ENCODE measurements around the gene TNPO3.

TNPO3 gene

GRCh38 chr7:128955981-128956380, 98.9 kb downstream of the TNPO3 start:
- Histone ChIP-seq H3K4me2 (ENCODE audit: low read length) (no peak overlapping the region), H3K27me3 (ENCODE audit: insufficient read depth, low read length) (no peaks in the 10 kb centered on the region), H2BK12ac (ENCODE audit: low read length) (no peak overlapping the region), H3K27ac (ENCODE audit: low read depth, low read length) (no peak overlapping the region), H2AFZ (ENCODE audit: insufficient read depth, low read length, poor library complexity) (no peak overlapping the region), H4K12ac (ENCODE audit: low read depth, low read length) (no peak overlapping the region), H3K4me1 (ENCODE audit: control insufficient read depth in 1 of 2, insufficient read depth in 2 of 2, low read length in 2 of 2) (no peaks in the 10 kb centered on the region), H3K18ac (ENCODE audit: low read length) (no peak overlapping the region), H4K91ac (ENCODE audit: low read depth, low read length) (no peak overlapping the region), H3K36me3 (ENCODE audit: control insufficient read depth in 1 of 2, insufficient read depth in 2 of 2, low read length in 2 of 2) (peaks cover 18 to 36% of the 10 kb centered on the region in 2 experiments), H3K14ac (ENCODE audit: low read length) (no peak overlapping the region), H3K79me2 (ENCODE audit: control insufficient read depth, insufficient read depth, low read length, poor library complexity) (no peaks in the 10 kb centered on the region), H2BK120ac (ENCODE audit: insufficient read depth, low read length, poor library complexity) (no peak overlapping the region), H4K8ac (ENCODE audit: low read depth, low read length) (no peak overlapping the region), H3K9ac (ENCODE audit: low read length) (no peak overlapping the region), H3K23ac (ENCODE audit: low read length) (no peak overlapping the region), H2BK5ac (ENCODE audit: low read depth, low read length, poor library complexity) (no peak overlapping the region), H3K4ac (ENCODE audit: low read depth, low read length) (no peak overlapping the region), H2AK5ac (ENCODE audit: low read length) (no peak overlapping the region), H3K79me1 (ENCODE audit: low read length) (no peaks in the 10 kb centered on the region), H3K4me3 (ENCODE audit: low read depth, low read length) (no peak overlapping the region), H3K9me3 (ENCODE audit: insufficient read depth, low read depth, low read length) (no peaks in the 10 kb centered on the region)
- DNase-seq = no peak

- H4K12ac ChIP-seq (ENCODE audit: low read depth, low read length) = no peak overlapping the region
- peak overlapping the region; percentile 79 for H3K9ac ChIP-seq (ENCODE audit: low read length)
- H3K9me3 ChIP-seq (ENCODE audit: insufficient read depth, low read depth, low read length) = no peaks in the 10 kb centered on the region
- H3K4me2 ChIP-seq (ENCODE audit: low read length) = no peak overlapping the region
- H3K23ac ChIP-seq (ENCODE audit: low read length) = no peak overlapping the region
- no peak overlapping the region for H4K91ac ChIP-seq (ENCODE audit: low read depth, low read length)
- H3K27me3 ChIP-seq (ENCODE audit: insufficient read depth, low read length) = no peaks in the 10 kb centered on the region
- H3K27ac ChIP-seq (ENCODE audit: low read depth, low read length) = no peak overlapping the region
- H2AFZ ChIP-seq (ENCODE audit: insufficient read depth, low read length, poor library complexity) = no peak overlapping the region
- WGBS (ENCODE audit: extremely low coverage, insufficient coverage, insufficient read length) = no CpG with 5 or more reads among the region's 15 CpGs
- no peaks in the 10 kb centered on the region for H3K79me1 ChIP-seq (ENCODE audit: low read length)
- no peak overlapping the region for H3K18ac ChIP-seq (ENCODE audit: low read length)
- H2BK12ac ChIP-seq (ENCODE audit: low read length) = no peak overlapping the region
- H3K36me3 ChIP-seq (ENCODE audit: control insufficient read depth in 1 of 2, insufficient read depth in 2 of 2, low read length in 2 of 2) = peaks cover 18 to 35% of the 10 kb centered on the region in 2 experiments
- DNase-seq = no peak
- no peak overlapping the region for H3K4ac ChIP-seq (ENCODE audit: low read depth, low read length)
- H2AK5ac ChIP-seq (ENCODE audit: low read length) = no peak overlapping the region
- H4K8ac ChIP-seq (ENCODE audit: low read depth, low read length) = no peak overlapping the region
- H3K4me3 ChIP-seq (ENCODE audit: low read depth, low read length) = no peak overlapping the region
- no peaks in the 10 kb centered on the region for H3K4me1 ChIP-seq (ENCODE audit: control insufficient read depth in 1 of 2, insufficient read depth in 2 of 2, low read length in 2 of 2)
- H3K14ac ChIP-seq (ENCODE audit: low read length) = no peak overlapping the region
- no peak overlapping the region for H2BK5ac ChIP-seq (ENCODE audit: low read depth, low read length, poor library complexity)
- no peak overlapping the region for H2BK120ac ChIP-seq (ENCODE audit: insufficient read depth, low read length, poor library complexity)
- H3K79me2 ChIP-seq (ENCODE audit: control insufficient read depth, insufficient read depth, low read length, poor library complexity) = no peaks in the 10 kb centered on the region
These were observed 99.8 kb downstream of the TNPO3 start for GRCh38 chr7:128954830-128955802.

- Histone ChIP-seq H3K4ac (ENCODE audit: low read depth, low read length) (no peak overlapping the region), H3K9ac (ENCODE audit: low read length) (no peak overlapping the region), H3K23ac (ENCODE audit: low read length) (no peak overlapping the region), H2BK5ac (ENCODE audit: low read depth, low read length, poor library complexity) (no peak overlapping the region), H3K4me1 (ENCODE audit: control insufficient read depth in 1 of 2, insufficient read depth in 2 of 2, low read length in 2 of 2) (no peaks in the 10 kb centered on the region), H3K18ac (ENCODE audit: low read length) (no peak overlapping the region), H2AK5ac (ENCODE audit: low read length) (no peak overlapping the region), H3K9me3 (ENCODE audit: insufficient read depth, low read depth, low read length) (no peaks in the 10 kb centered on the region), H3K4me3 (ENCODE audit: low read depth, low read length) (no peak overlapping the region), H3K27me3 (ENCODE audit: insufficient read depth, low read length) (no peaks in the 10 kb centered on the region), H2AFZ (ENCODE audit: insufficient read depth, low read length, poor library complexity) (no peak overlapping the region), H4K12ac (ENCODE audit: low read depth, low read length) (no peak overlapping the region), H2BK120ac (ENCODE audit: insufficient read depth, low read length, poor library complexity) (no peak overlapping the region), H3K4me2 (ENCODE audit: low read length) (no peak overlapping the region), H4K91ac (ENCODE audit: low read depth, low read length) (no peak overlapping the region), H3K27ac (ENCODE audit: low read depth, low read length) (no peak overlapping the region), H3K36me3 (ENCODE audit: control insufficient read depth in 1 of 2, insufficient read depth in 2 of 2, low read length in 2 of 2) (peaks cover 14 to 31% of the 10 kb centered on the region in 2 experiments), H4K8ac (ENCODE audit: low read depth, low read length) (no peak overlapping the region), H3K79me1 (ENCODE audit: low read length) (no peaks in the 10 kb centered on the region), H3K79me2 (ENCODE audit: control insufficient read depth, insufficient read depth, low read length, poor library complexity) (no peaks in the 10 kb centered on the region), H2BK12ac (ENCODE audit: low read length) (no peak overlapping the region), H3K14ac (ENCODE audit: low read length) (no peak overlapping the region)
- WGBS (ENCODE audit: extremely low coverage, insufficient coverage, insufficient read length) = no CpG with 5 or more reads among the region's 2 CpGs
- no peak for DNase-seq
These were observed 100.8 kb downstream of the TNPO3 start for GRCh38 chr7:128954150-128954549.

GRCh38 chr7:128951296-128951695, 103.6 kb downstream of the TNPO3 start:
- H3K4ac ChIP-seq (ENCODE audit: low read depth, low read length) = no peak overlapping the region
- H3K4me3 ChIP-seq (ENCODE audit: low read depth, low read length) = no peak overlapping the region
- no peak overlapping the region for H2AK5ac ChIP-seq (ENCODE audit: low read length)
- no peak overlapping the region for H3K4me2 ChIP-seq (ENCODE audit: low read length)
- no peak overlapping the region for H3K18ac ChIP-seq (ENCODE audit: low read length)
- peaks cover 9 to 21% of the 10 kb centered on the region in 2 experiments for H3K36me3 ChIP-seq (ENCODE audit: control insufficient read depth in 1 of 2, insufficient read depth in 2 of 2, low read length in 2 of 2)
- no peak overlapping the region for H2BK120ac ChIP-seq (ENCODE audit: insufficient read depth, low read length, poor library complexity)
- DNase-seq = no peak
- no peak overlapping the region for H4K91ac ChIP-seq (ENCODE audit: low read depth, low read length)
- H4K12ac ChIP-seq (ENCODE audit: low read depth, low read length) = no peak overlapping the region
- H3K9me3 ChIP-seq (ENCODE audit: insufficient read depth, low read depth, low read length) = no peaks in the 10 kb centered on the region
- no peak overlapping the region for H3K23ac ChIP-seq (ENCODE audit: low read length)
- peaks cover 0 to 3% of the 10 kb centered on the region in 2 experiments for H3K4me1 ChIP-seq (ENCODE audit: control insufficient read depth in 1 of 2, insufficient read depth in 2 of 2, low read length in 2 of 2)
- H3K27me3 ChIP-seq (ENCODE audit: insufficient read depth, low read length) = no peaks in the 10 kb centered on the region
- WGBS (ENCODE audit: extremely low coverage, insufficient coverage, insufficient read length) = no CpG with 5 or more reads among the region's 5 CpGs
- no peak overlapping the region for H3K27ac ChIP-seq (ENCODE audit: low read depth, low read length)
- no peaks in the 10 kb centered on the region for H3K79me1 ChIP-seq (ENCODE audit: low read length)
- H4K8ac ChIP-seq (ENCODE audit: low read depth, low read length) = no peak overlapping the region
- no peaks in the 10 kb centered on the region for H3K79me2 ChIP-seq (ENCODE audit: control insufficient read depth, insufficient read depth, low read length, poor library complexity)
- H2BK12ac ChIP-seq (ENCODE audit: low read length) = no peak overlapping the region
- no peak overlapping the region for H2BK5ac ChIP-seq (ENCODE audit: low read depth, low read length, poor library complexity)
- no peak overlapping the region for H3K14ac ChIP-seq (ENCODE audit: low read length)
- H3K9ac ChIP-seq (ENCODE audit: low read length) = no peak overlapping the region
- no peak overlapping the region for H2AFZ ChIP-seq (ENCODE audit: insufficient read depth, low read length, poor library complexity)

Data from trophoblast cell (in vitro differentiated cells and primary cell).